ENCODE measurements around the gene PRR7. TPM values are rescaled to one million over a fixed set of nuclear protein-coding genes. Genes with fewer than 3 reads are reported as not detected.

Gene PRR7
- total RNA-seq, 1 experiment from 2014 or later = 40.6 TPM

- BruUV-seq (replicated peaks) = no TSS peak
- no peak within 1 kb of the TSS for H3K4me3 ChIP-seq (ENCODE audit: low read length)
- H2AFZ ChIP-seq (ENCODE audit: low read length) = no peak within 1 kb of the TSS
- ATAC-seq (no peak), DNase-seq (no peak)
- H3K27me3 ChIP-seq (ENCODE audit: low read length) = no peaks in the 10 kb centered on the region
- no peaks in the 10 kb centered on the region for H3F3A ChIP-seq (ENCODE audit: low read length, unreplicated experiment)
- H3K36me3 ChIP-seq (ENCODE audit: low read depth, low read length) = no peaks in the 10 kb centered on the region
- no peaks in the 10 kb centered on the region for H3K9me3 ChIP-seq (ENCODE audit: low read length)
- CTCF ChIA-PET = no interaction called here
- TF ChIP-seq CTCF (conservative IDR thresholded peaks at IDR 0.05; ENCODE audit: low read depth, low read length) = no peak
- TF ChIP-seq EZH2phosphoT487 (IDR thresholded peaks at IDR 0.05; ENCODE audit: borderline replicate concordance, low read length) = no peak
- no peak for TF ChIP-seq EZH2 (IDR thresholded peaks at IDR 0.05; ENCODE audit: low read length, unreplicated experiment)
- no peaks in the 10 kb centered on the region for H3K79me2 ChIP-seq (ENCODE audit: low read length)
- no peak within 1 kb of the TSS for H3K9ac ChIP-seq (ENCODE audit: low read length)
- POLR2A ChIA-PET (ENCODE audit: unreplicated experiment) = no interaction called here
- no peaks in the 10 kb centered on the region for H3K9me2 ChIP-seq (replicated peaks; ENCODE audit: low read length)
- H3K4me2 ChIP-seq (ENCODE audit: low read length) = no peak within 1 kb of the TSS
- H4K20me1 ChIP-seq (ENCODE audit: low read length) = no peaks in the 10 kb centered on the region
- intact Hi-C loops (cut with micrococcal nuclease) = no loop called here
- peaks cover 13% of the 10 kb centered on the region for H3K4me1 ChIP-seq (ENCODE audit: insufficient read depth, low read length)
- no peak within 1 kb of the TSS for H3K27ac ChIP-seq (ENCODE audit: low read length)
These were observed 46.4 kb upstream of the PRR7 start, which contains the start of gene PFN3 for GRCh38 chr5:177399997-177400868. Gene PFN3 (minus strand): TSS chr5:177400661. CDS start chr5:177400576, 85 bp downstream.

- H3K9ac ChIP-seq (ENCODE audit: low read length) = peak overlapping the region; percentile 70
- ATAC-seq (peak; percentile 68), DNase-seq (peak; percentile 88)
- H3K27me3 ChIP-seq (ENCODE audit: low read length) = no peaks in the 10 kb centered on the region
- H3K27ac ChIP-seq (ENCODE audit: low read length) = peak overlapping the region; percentile 22; the same call in 1 of the 2 replicates
- H3K9me2 ChIP-seq (replicated peaks; ENCODE audit: low read length) = no peaks in the 10 kb centered on the region
- H3F3A ChIP-seq (ENCODE audit: low read length, unreplicated experiment) = no peaks in the 10 kb centered on the region
- no peaks in the 10 kb centered on the region for H3K79me2 ChIP-seq (ENCODE audit: low read length)
- peaks cover 13% of the 10 kb centered on the region for H3K4me1 ChIP-seq (ENCODE audit: insufficient read depth, low read length)
- no peaks in the 10 kb centered on the region for H3K36me3 ChIP-seq (ENCODE audit: low read depth, low read length)
- peak overlapping the region; percentile 80 for H3K4me3 ChIP-seq (ENCODE audit: low read length)
- H4K20me1 ChIP-seq (ENCODE audit: low read length) = no peaks in the 10 kb centered on the region
- BruUV-seq (replicated peaks) = TSS peak; percentile 51
- no peaks in the 10 kb centered on the region for H3K9me3 ChIP-seq (ENCODE audit: low read length)
- peak overlapping the region; percentile 86 for H2AFZ ChIP-seq (ENCODE audit: low read length)
- CTCF ChIA-PET = interaction anchor here (0.6 to 3.1 kb wide), 13 partner anchors 12 to 101 kb away, joined by 3 to 36 read pairs (median 7); partner anchors contain the start of gene GRK6
- H3K4me2 ChIP-seq (ENCODE audit: low read length) = peak overlapping the region; percentile 99
- intact Hi-C loops (cut with micrococcal nuclease) = loop anchor here (1.0 to 2.0 kb wide), 5 partner anchors 12 to 288 kb away; partner anchors contain the start of genes GRK6 and PDLIM7
- POLR2A ChIA-PET (ENCODE audit: unreplicated experiment) = interaction anchor here (0.5 to 1.1 kb wide), 4 partner anchors 12 to 52 kb away, joined by 3 read pairs; no protein-coding TSS in a partner anchor
- TF ChIP-seq CTCF (conservative IDR thresholded peaks at IDR 0.05; ENCODE audit: low read depth, low read length) = peak; percentile 71
- no peak for TF ChIP-seq EZH2phosphoT487 (IDR thresholded peaks at IDR 0.05; ENCODE audit: borderline replicate concordance, low read length)
- no peak for TF ChIP-seq EZH2 (IDR thresholded peaks at IDR 0.05; ENCODE audit: low read length, unreplicated experiment)
These were observed 44.2 kb upstream of the PRR7 start for GRCh38 chr5:177402271-177403043.
